CD4-positive, alpha-beta T cell treated with Interleukin-2 at 100 ng/mL for 4 hours (primary cell): ENCODE data around the gene PCDHB10.
"Not testable (repeated sequence)": the region's sequence is repeated elsewhere in the genome, so short reads cannot be mapped to it uniquely, and the experiment has no call there.

Experiments
- DNase-seq: peaks from one replicate; pipeline ENCODE4 v3.0.0-alpha.2; 2020; ENCODE audit warnings: low spot score

Gene PCDHB10

DNA sequence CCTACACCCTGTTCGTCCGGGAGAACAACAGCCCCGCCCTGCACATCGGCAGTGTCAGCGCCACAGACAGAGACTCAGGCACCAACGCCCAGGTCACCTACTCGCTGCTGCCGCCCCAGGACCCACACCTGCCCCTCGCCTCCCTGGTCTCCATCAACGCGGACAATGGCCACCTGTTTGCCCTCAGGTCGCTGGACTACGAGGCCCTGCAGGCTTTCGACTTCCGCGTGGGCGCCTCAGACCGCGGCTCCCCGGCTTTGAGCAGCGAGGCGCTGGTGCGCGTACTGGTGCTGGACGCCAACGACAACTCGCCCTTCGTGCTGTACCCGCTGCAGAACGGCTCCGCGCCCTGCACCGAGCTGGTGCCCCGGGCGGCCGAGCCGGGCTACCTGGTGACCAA lies 3.5 kb upstream of the PCDHB10 start:
- DNase-seq: not testable (repeated sequence)

DNA sequence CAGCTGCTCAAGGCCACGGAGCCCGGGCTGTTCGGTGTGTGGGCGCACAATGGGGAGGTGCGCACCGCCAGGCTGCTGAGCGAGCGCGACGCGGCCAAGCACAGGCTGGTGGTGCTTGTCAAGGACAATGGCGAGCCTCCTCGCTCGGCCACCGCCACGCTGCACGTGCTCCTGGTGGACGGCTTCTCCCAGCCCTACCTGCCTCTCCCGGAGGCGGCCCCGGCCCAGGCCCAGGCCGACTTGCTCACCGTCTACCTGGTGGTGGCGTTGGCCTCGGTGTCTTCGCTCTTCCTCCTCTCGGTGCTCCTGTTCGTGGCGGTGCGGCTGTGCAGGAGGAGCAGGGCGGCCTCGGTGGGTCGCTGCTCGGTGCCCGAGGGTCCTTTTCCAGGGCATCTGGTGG lies 3.0 kb upstream of the PCDHB10 start:
- DNase-seq: not testable (repeated sequence)

DNA sequence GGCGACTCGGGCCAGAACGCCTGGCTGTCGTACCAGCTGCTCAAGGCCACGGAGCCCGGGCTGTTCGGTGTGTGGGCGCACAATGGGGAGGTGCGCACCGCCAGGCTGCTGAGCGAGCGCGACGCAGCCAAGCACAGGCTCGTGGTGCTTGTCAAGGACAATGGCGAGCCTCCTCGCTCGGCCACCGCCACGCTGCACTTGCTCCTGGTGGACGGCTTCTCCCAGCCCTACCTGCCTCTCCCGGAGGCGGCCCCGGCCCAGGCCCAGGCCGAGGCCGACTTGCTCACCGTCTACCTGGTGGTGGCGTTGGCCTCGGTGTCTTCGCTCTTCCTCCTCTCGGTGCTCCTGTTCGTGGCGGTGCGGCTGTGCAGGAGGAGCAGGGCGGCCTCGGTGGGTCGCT lies 2.2 kb downstream of the PCDHB10 start:
- not testable (repeated sequence) for DNase-seq

DNA sequence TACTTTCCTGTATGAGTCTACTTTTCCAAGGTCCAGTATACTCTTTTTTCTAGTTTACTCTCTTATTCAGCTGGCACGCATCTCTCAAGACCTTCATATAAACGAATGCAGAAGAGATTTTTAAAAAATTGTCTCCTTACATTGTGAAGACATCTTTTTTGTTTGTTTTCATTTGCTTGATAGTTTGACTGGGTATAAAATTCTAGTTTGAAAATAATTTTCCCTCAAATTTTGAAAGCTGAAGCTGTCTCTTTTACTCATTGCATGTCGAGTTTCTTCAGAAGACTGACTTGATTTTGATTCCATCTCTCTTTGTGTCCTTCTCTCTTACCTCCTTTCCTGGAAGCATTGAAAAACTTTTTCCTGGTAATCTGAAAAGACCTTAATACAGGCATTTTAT lies 4.2 kb downstream of the PCDHB10 start:
- DNase-seq: no peak

DNA sequence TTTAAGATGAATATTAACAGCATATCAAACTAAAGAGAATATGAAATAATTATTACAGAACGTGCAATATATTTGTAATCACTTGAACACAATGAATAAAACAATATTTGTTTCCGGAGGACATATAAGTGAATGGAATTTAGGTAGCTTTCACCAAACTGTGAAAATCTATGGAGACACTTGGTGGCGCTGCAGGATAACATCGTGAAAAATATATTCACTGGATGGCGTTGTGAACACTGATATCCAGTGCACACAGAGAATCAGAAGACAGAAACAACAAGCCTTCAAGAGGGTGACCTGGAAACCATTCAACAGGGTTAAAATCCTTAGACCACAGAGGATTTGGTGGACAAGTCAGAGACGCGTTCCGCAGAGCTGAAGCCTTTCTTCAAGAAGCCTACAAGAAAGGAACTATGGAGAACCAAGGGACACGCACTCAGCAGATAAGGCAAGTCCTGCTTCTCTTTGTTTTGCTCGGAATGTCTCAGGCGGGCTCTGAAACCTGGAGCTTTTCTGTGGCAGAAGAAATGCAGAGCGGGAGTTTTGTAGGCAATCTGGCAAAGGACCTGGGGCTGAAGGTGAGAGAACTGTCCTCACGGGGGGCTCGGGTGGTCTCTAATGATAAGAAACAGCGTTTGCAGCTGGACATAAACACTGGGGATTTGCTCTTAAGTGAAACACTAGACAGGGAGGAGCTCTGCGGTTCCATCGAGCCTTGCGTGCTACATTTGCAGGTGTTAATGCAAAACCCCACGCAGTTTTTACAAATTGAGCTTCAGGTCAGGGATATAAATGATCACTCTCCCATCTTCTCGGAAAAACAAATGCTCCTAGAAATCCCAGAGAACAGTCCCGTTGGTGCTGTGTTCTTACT lies 7.4 kb downstream of the PCDHB10 start, which contains the start of gene PCDHB11:
Gene PCDHB11, plus strand, starts transcription at position 269 of the 877 bp plus-strand sequence. Its CDS starts 148 bp downstream, at position 417.
- no peak for DNase-seq

DNA sequence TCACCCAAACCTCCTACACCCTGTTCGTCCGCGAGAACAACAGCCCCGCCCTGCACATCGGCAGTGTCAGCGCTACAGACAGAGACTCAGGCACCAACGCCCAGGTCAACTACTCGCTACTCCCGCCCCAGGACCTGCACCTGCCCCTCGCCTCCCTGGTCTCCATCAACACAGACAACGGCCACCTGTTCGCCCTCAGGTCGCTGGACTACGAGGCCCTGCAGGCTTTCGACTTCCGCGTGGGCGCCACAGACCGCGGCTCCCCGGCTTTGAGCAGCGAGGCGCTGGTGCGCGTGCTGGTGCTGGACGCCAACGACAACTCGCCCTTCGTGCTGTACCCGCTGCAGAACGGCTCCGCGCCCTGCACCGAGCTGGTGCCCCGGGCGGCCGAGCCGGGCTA lies 9.0 kb downstream of the PCDHB10 start:
- DNase-seq: not testable (repeated sequence)

DNA sequence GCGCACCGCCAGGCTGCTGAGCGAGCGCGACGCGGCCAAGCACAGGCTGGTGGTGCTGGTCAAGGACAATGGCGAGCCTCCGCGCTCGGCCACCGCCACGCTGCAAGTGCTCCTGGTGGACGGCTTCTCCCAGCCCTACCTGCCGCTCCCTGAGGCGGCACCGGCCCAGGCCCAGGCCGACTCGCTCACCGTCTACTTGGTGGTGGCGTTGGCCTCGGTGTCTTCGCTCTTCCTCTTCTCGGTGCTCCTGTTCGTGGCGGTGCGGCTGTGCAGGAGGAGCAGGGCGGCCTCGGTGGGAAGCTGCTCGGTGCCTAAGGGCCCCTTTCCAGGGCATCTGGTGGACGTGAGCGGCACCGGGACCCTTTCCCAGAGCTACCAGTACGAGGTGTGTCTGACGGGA lies 9.5 kb downstream of the PCDHB10 start:
- not testable (repeated sequence) for DNase-seq

DNA sequence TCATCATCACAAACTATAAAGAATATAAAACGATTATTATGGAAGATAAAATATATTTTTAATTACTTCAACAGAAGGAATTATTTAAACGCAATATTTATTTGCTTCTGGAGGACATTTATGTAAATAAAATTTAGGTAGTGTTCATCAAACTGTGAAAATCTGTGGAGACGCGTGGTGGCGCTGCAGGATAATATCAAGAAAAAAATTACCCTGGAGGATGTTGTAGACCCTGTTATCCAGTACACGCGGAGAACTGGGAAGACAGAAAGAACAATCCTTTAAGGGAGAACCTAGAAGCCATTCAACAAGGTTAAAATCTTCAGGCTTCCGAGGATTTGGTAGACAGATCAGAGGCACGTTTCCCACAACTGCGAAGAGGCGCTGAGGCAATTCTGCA lies 16.3 kb downstream of the PCDHB10 start, which contains the start of gene PCDHB12:
Gene PCDHB12, plus strand, starts transcription at position 242 of the 400 bp plus-strand sequence. CDS start 189 bp downstream, outside the sequence.
- no peak for DNase-seq

DNA sequence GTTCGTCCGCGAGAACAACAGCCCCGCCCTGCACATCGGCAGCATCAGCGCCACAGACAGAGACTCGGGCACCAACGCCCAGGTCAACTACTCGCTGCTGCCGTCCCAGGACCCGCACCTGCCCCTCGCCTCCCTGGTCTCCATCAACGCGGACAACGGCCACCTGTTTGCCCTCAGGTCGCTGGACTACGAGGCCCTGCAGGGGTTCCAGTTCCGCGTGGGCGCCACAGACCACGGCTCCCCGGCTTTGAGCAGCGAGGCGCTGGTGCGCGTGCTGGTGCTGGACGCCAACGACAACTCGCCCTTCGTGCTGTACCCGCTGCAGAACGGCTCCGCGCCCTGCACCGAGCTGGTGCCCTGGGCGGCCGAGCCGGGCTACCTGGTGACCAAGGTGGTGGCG lies 18.1 kb downstream of the PCDHB10 start:
- not testable (repeated sequence) for DNase-seq

DNA sequence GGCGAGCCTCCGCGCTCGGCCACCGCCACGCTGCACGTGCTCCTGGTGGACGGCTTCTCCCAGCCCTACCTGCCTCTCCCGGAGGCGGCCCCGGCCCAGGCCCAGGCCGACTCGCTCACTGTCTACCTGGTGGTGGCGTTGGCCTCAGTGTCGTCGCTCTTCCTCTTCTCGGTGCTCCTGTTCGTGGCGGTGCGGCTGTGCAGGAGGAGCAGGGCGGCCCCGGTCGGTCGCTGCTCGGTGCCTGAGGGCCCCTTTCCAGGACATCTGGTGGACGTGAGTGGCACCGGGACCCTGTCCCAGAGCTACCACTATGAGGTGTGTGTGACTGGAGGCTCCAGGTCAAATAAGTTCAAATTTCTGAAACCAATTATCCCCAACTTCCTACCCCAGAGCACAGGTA lies 18.7 kb downstream of the PCDHB10 start:
- not testable (repeated sequence) for DNase-seq

DNA sequence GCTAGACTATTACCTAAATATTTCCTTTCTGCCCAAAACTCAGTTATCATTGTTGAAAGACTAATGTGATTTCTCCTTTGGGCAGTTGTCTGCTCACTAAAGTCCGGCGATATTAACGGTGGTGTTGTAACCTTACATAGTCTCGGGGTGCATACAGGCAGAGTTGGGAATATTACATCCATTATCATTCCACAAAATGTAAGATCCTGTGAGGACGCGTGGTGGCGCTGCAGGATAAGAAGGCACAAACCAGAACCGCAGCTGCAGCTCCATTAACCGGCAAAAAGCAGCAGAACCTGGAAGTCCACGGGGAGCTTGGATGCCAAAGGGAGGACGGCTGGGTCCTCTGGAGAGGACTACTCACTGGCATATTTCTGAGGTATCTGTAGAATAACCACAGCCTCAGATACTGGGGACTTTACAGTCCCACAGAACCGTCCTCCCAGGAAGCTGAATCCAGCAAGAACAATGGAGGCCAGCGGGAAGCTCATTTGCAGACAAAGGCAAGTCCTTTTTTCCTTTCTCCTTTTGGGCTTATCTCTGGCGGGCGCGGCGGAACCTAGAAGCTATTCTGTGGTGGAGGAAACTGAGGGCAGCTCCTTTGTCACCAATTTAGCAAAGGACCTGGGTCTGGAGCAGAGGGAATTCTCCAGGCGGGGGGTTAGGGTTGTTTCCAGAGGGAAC lies 21.6 kb downstream of the PCDHB10 start, which contains the start of gene PCDHB13:
Gene PCDHB13, plus strand, starts transcription at position 264 of the 684 bp plus-strand sequence. Its CDS starts 205 bp downstream, at position 469.
- peak; percentile 13 for DNase-seq

DNA sequence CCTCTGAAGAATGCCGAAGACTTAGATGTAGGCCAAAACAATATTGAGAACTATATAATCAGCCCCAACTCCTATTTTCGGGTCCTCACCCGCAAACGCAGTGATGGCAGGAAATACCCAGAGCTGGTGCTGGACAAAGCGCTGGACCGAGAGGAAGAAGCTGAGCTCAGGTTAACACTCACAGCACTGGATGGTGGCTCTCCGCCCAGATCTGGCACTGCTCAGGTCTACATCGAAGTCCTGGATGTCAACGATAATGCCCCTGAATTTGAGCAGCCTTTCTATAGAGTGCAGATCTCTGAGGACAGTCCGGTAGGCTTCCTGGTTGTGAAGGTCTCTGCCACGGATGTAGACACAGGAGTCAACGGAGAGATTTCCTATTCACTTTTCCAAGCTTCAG lies 22.4 kb downstream of the PCDHB10 start:
- not testable (repeated sequence) for DNase-seq

DNA sequence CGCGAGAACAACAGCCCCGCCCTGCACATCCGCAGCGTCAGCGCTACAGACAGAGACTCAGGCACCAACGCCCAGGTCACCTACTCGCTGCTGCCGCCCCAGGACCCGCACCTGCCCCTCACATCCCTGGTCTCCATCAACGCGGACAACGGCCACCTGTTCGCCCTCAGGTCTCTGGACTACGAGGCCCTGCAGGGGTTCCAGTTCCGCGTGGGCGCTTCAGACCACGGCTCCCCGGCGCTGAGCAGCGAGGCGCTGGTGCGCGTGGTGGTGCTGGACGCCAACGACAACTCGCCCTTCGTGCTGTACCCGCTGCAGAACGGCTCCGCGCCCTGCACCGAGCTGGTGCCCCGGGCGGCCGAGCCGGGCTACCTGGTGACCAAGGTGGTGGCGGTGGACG lies 23.4 kb downstream of the PCDHB10 start:
- not testable (repeated sequence) for DNase-seq

DNA sequence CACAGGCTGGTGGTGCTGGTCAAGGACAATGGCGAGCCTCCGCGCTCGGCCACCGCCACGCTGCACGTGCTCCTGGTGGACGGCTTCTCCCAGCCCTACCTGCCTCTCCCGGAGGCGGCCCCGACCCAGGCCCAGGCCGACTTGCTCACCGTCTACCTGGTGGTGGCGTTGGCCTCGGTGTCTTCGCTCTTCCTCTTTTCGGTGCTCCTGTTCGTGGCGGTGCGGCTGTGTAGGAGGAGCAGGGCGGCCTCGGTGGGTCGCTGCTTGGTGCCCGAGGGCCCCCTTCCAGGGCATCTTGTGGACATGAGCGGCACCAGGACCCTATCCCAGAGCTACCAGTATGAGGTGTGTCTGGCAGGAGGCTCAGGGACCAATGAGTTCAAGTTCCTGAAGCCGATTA lies 23.9 kb downstream of the PCDHB10 start:
- not testable (repeated sequence) for DNase-seq

DNA sequence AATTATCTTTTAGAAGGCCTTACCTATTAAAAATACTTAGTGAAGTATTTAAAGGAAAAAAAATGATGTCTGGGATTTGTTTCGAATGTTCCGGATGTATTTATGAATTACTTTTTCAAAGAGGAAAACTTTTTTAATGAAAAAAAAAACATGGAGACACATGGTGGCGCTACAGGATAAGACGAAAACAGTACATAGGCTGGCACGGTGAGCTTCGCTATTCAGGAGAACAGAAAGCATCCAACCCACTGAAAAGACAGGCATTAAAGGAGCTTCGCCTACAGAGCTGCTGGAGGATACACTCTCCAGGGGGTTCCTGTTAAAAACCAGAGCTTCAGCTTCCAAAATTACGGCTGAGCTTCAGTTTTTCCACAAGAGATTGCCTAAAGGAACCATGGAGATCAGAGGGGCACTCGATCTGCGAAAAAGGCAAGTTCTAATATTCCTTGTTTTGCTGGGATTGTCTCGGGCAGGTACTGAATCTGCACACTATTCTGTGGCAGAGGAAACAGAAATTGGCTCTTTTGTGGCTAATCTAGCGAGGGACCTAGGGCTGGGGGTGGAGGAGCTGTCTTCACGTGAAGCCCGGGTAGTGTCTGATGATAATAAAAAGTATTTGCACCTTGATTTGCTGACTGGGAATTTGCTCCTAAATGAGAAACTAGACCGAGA lies 31.1 kb downstream of the PCDHB10 start, which contains the start of gene PCDHB14:
Gene PCDHB14, plus strand, starts transcription at position 232 of the 672 bp plus-strand sequence. Its CDS starts 163 bp downstream, at position 395.
- DNase-seq: no peak

DNA sequence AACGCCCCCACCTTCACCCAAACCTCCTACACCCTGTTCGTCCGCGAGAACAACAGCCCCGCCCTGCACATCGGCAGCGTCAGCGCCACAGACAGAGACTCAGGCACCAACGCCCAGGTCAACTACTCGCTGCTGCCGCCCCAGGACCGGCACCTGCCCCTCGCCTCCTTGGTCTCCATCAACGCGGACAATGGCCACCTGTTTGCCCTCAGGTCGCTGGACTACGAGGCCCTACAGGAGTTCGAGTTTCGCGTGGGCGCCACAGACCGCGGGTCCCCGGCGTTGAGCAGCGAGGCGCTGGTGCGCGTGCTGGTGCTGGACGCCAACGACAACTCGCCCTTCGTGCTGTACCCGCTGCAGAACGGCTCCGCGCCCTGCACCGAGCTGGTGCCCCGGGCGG lies 32.7 kb downstream of the PCDHB10 start:
- not testable (repeated sequence) for DNase-seq

DNA sequence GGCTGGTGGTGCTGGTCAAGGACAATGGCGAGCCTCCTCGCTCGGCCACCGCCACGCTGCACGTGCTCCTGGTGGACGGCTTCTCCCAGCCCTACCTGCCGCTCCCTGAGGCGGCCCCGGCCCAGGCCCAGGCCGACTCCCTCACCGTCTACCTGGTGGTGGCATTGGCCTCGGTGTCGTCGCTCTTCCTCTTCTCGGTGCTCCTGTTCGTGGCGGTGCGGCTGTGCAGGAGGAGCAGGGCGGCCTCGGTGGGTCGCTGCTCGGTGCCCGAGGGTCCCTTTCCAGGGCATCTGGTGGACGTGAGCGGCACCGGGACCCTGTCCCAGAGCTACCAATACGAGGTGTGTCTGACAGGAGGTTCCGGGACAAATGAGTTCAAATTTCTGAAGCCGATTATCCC lies 33.3 kb downstream of the PCDHB10 start:
- not testable (repeated sequence) for DNase-seq

DNA sequence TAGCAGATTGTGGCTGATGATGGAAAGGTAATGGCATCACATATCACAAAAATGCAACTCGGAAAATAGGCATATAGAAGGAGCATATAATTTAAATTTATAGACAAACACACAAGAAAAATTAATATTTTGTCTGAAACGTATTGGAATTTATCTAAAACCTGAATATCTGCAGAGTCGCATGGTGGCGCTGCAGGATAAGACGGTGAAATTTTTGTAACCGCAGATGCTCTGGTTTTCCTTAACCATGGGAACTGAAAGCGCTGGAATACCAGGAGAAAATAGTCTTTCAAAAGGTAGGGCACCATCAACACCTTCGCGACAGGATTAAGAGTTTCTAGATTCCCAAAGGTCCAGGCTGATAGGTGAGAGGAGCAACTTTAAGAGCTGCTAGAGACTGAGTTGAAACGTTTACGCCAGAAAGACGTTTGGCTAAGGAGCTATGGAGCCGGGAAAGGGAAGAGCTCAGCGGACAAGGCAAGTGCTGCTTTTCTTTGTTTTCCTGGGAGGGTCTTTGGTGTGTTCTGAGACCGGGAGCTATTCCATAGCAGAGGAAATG lies 42.0 kb downstream of the PCDHB10 start:
- DNase-seq: no peak

DNA sequence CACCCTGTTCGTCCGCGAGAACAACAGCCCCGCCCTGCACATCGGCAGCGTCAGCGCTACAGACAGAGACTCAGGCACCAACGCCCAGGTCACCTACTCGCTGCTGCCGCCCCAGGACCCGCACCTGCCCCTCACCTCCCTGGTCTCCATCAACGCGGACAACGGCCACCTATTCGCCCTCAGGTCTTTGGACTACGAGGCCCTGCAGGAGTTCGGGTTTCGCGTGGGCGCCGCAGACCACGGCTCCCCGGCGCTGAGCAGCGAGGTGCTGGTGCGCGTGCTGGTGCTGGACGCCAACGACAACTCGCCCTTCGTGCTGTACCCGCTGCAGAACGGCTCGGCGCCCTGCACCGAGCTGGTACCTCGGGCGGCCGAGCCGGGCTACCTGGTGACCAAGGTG lies 43.8 kb downstream of the PCDHB10 start:
- DNase-seq: not testable (repeated sequence)

DNA sequence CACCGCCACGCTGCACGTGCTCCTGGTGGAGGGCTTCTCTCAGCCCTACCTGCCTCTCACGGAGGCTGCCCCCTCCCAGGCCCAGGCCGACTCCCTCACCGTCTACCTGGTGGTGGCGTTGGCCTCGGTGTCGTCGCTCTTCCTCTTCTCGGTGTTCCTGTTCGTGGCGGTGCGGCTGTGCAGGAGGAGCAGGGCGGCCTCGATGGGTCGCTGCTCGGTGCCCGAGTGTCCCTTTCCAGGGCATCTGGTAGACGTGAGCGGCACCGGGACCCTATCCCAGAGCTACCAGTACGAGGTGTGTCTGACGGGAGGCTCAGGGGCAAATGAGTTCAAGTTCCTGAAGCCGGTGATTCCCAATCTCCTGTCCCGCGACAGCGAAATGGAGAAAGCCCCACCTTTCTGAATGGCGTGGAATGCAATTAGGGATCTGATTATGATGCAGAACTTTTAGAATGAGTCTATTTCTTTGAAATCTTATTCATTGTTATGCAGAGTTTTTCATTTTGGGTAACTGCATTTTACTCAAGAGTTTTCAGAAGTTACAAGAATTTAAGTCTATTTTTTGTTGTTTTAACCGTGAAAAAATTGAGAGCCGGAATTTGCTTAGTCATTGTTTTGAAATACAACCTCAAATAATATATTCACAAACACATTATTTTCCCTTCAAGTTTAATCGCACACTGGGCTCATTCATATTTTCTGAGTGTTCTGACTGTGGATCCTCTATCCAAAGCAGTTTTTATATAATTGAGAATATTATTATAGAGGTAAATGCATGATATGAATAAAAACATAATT lies 44.6 kb downstream of the PCDHB10 start:
- DNase-seq: no peak

DNA sequence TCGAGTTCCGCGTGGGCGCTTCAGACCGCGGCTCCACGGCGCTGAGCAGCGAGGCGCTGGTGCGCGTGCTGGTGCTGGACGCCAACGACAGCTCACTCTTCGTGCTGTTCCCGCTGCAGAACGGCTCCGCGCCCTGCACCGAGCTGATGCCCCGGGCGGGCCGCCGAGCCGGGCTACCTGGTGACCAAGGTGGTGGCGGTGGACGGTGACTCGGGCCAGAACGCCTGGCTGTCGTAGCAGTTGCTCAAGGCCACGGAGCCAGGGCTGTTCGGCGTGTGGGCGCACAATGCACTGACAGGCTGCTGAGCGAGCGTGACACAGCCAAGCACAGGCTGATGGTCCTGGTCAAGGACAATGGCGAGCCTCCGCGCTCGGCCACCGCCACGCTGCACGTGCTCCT lies 49.3 kb downstream of the PCDHB10 start:
- DNase-seq: no peak
